Activated CD4-positive, CD25-positive, alpha-beta regulatory T cell treated with anti-CD3 and anti-CD28 coated beads, Interleukin-2, amount 50 U/mL, for 72 hours (primary cell): ENCODE data around the gene GPR17.

Source experiments
- DNase-seq: peaks from one replicate; pipeline ENCODE4 v3.0.0; 2021

GPR17 gene, protein sequence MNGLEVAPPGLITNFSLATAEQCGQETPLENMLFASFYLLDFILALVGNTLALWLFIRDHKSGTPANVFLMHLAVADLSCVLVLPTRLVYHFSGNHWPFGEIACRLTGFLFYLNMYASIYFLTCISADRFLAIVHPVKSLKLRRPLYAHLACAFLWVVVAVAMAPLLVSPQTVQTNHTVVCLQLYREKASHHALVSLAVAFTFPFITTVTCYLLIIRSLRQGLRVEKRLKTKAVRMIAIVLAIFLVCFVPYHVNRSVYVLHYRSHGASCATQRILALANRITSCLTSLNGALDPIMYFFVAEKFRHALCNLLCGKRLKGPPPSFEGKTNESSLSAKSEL

DNA sequence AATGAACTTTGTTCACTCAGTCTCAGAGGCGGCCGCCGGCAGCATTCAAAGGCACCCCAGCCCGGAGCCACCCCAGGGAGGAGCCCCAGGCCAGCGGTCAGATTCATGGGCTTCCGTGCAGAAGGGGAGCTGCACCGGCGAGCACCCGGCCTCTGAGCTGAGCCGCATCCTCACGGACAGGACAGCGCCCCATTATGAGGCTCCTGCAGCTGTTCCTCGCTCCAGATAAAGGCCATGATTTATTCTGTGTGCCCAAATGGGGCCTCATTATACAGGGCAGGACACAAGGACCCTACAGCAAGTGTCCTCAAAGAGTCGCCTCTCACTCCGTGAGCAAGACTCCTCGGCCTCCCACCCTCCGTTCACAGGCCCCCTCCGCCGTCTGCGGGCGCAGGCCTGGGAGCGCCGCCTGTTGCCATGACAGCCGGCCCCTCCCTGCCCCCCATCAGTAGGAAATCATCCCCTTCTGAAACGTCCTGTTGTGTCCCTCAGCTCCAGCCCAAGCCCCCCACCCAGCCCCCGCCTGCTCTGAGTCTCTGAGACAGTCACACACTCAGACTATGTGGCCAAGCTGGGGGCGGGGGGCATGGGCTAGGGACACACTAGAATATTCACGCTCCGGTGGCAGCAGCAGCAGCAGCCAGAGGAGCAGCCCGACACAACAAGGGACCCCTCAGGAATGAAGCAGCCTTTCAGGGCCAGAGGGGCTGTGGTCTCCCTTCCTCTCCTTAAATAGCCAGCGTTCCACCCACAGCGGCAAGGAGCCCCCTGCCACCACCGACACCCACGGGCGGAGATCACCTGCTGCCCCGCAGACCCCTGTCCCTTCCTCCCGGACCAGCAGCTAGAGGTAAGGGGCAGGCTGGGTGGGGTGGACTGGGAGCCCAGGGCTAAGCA is at the start of gene GPR17:
Gene GPR17 (plus strand): TSS at position 759 of the 897 bp plus-strand sequence. CDS start 4,583 bp downstream, outside the sequence.
- no peak for DNase-seq

DNA sequence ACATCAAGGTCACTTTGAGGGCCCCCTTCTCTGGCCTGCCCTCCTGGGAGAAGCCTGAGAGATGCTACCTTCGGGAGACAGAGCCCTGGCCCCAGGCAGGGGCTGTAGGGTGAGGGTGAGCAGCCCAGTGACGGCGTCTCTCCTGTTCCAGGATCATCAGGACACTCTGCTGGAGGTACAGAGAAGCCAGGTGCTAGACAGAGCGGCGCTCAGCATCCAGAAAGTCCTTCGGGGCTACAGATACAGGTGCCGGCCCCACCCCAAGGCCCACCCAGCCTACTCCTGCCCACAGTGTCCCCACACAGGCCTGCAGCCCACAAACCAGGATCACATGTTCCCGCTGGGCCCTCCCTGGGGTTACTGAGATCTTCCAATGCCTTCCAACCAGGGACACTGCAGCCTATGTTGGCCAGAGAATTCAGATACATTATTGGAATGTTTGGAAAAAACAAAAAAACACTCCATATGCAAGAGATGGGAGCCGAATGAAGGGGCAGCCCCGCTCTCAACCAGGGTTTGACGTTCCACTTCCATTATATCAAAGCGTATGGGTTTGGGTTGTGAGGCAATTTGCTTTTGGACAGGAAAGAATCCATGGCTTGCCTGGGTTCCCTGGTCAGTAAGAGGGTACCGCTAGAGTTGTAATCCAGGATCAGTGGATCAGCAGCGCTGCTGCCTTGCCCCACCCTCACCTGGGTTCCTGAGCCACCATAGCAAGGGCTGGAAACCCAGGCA is 49.5 kb upstream of the GPR17 start:
- no peak for DNase-seq

DNA sequence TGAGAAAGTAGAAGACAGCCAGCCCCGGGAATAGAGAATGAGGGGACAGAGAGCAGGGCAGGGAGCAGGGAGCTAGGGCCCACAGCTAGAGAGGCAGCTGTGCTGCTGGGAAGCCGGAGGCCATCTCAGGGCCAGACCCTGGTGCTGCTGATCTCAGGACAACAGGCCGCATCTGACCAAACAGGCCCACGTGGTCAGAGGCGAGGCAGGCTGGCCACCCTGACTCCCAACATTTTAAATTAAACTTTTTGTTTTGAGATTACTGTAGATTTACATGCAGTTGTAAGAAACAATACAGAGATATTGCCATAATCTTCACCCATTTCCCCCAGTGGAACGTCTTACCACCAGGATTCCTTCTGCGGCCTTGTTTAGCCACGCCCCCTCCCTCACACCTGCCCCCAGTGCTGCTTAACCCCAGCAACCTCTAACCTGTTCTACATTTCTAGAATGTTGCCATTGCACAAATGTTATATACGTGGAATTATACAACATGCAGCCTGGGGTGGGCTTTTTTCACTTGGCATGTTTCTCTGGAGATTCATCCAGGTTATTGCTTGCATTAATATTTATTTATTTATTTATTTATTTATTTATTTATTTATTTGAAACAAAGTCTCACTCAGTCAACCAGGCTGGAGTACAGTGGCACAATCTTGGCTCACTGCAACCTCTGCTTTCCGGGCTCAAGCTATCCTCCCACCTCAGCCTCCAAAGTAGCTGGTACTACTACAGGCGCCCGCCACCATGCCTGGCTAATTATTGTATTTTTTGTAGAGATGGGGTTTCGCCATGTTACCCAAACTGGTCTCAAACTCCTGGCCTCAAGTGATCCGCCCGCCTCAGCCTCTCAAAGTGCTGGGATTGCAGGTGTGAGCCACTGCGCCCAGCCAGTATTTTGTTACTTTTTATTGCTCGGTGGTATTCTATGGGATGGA is 48.6 kb upstream of the GPR17 start:
- DNase-seq, result no peak

DNA sequence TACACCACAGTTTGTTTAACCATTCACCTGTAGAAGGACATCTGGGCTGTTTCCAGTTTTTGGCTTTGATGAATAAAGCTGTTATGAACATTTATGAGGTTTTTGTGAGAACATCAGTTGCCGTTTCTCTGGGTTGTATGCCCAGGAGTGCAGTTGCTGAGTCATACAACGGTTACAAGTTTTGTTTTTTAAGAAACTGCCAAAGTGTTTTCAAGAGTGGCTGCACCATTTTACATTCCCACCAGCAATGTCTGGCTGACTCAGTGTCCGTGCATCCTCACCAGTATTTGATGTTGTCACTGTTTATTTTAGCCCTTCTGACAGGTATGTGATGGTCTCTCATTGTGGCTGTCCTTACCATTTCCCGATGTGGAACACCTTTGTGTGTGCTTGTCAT is 48.0 kb upstream of the GPR17 start:
- no peak for DNase-seq

- no peak for DNase-seq
Observed at GRCh38 chr2:127598711-127599110, 47.2 kb upstream of the GPR17 start.

GRCh38 chr2:127599211-127599610 is 46.7 kb upstream of the GPR17 start:
- DNase-seq, result no peak

- no peak for DNase-seq
Observed at GRCh38 chr2:127604986-127605385, 41.0 kb upstream of the GPR17 start.

DNA sequence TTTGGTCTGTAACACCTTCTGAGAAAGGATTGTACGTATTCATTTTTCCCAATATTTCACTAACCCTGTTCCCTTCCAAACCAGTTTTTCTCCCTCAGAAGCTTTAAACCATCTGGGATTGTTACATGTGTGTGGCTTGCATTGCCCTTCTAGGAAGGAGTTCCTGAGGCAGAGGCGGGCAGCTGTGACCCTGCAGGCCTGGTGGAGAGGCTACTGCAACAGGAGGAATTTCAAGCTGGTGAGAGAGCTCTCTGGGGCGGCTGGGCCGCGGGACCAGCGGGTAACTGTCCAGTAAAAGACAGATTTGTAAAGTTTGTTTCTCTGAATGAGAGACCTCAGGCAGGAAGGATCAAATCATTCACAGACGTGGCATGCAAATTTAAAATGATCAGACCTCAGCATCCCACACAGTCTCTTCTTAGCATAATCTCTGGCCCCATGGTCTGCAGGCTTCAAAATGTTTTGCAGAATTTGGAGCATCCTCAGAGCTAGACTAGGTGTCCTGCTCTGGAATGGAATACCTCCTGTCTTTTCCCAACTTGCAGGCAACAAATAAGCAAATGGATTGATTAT is 40.2 kb upstream of the GPR17 start:
- no peak for DNase-seq

- no peak for DNase-seq
Observed at GRCh38 chr2:127606625-127607398, 39.1 kb upstream of the GPR17 start.

GRCh38 chr2:127607399-127607908 is 38.5 kb upstream of the GPR17 start:
- no peak for DNase-seq

DNA sequence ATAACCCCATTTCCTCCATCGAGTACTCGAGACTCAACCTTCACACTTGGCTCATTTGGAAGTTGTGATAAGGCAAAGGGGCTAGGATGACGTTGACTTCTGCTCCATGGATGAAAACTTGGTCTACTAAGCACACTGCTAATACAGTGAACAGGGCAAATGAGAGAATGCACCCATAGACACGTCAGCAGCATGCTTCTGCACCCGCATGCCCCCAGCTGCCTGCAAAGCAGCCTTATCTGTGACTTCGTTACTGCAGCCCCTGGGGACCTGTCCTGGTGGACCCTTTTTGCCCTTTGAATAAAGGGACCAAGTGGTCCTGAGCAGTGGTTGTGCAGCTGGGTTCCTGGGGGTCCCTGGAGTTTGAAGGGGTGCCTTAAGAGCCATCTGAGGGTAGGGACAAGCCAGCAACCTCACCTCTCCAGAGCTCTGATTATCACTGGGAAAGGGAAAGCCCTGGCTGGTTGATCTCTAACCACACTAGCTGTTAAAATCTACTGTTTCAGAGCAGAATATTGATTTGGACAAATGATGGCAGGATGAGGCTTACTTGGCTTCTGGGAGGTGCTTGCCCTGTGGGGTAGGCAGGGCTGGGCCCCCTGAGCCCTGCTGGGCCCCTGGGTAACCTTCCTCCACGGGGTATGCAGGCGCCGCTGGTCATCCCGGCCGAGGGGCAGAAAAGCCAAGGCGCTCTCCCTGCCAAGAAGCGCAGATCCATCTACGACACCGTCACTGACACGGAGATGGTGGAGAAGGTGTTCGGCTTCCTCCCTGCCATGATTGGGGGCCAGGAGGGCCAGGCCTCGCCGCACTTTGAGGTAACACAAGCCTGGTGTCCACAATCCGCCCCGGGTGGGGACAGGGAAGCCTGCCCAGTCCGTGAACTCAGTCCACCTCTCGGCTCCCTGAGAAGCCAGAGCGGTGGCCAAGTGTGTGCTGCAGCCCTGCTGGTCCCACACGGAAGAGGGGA is 37.6 kb upstream of the GPR17 start:
- DNase-seq, result no peak

DNA sequence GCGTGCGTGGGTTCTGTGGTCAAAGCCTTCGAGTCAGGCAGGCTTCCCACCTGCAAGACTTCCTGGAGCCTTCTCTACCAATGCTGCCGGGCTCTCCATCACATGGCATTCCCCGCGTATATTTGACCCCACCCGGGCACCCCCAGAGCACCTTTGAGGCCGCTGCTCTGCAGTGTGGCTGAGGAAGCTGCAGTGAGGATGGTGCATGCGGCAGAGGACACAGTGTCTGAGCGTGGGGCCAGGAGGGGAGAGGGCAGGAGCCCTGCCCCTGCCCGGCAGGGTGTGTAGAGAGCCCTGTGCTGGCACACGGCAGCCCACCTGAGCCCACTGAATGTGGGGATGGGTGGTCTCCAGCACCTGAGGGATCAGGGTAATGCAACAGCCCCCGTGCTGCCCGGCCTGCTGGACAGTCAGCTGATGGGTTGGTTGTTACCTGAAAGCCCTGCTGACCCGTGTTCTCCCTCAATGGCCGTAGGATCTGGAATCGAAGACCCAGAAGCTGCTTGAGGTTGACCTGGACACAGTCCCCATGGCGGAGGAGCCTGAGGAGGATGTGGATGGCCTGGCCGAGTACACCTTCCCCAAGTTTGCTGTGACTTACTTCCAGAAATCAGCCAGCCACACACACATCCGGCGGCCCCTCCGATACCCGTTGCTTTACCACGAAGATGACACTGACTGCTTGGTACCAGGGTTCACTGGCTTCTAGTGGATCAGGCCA is 36.8 kb upstream of the GPR17 start:
- DNase-seq, result no peak

DNA sequence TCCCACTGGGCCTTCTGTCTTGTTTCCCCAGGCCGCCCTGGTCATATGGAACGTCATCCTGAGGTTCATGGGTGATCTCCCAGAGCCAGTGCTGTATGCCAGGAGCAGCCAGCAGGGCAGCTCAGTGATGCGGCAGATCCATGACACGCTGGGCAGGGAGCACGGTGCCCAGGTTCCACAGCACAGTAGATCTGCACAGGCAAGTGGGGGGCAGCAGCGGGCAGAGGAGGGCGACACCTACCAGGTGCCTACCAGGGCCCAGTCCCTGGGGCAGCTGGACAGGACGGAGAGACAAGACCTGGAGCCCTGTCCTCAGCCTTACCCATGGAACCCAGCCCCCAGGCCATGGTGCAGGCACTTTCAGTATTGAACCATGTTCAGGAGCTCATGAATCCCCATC is 36.1 kb upstream of the GPR17 start:
- no peak for DNase-seq

GRCh38 chr2:127610561-127610960 is 35.4 kb upstream of the GPR17 start:
- no peak for DNase-seq

DNA sequence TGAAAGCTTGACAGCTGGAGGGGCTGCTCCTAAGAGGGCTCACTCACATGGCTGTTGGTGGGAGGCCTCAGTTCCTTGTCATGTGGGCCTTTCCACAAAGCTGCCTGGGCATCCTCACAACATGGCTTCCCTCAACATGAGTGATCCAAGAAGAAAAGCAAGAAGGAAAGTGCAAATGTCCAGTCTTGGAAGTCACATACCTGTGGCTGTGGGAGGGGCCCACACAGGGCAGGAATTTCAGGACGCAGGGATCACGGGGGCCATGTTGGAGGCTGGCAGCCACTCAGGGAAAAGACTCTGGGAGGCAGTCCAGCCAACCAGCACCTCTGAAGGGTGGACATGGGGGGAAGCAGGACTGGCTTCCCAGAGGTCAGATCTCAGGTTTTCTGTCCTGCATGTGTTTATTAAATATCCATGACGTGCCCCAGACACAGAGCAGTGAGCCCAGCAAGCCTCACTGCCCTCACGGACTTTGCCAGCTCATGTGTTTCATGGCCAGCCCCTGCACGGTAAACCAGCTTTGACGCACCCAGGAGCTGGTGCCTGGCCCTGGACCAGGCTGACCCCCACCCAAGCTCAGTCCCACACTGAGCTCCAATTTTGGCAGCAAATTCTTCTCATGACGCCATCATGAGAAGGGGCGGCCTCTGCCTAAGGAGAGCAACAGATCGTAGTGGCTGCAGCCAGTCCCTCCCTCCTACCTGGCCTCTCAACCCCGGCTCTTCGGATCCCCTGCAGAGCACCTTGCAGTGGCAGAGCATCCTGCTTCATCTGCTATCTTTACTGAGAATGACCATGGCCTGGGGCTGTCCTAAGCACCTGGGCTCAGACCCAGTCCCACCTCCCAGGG is 34.7 kb upstream of the GPR17 start:
- DNase-seq, result no peak

DNA sequence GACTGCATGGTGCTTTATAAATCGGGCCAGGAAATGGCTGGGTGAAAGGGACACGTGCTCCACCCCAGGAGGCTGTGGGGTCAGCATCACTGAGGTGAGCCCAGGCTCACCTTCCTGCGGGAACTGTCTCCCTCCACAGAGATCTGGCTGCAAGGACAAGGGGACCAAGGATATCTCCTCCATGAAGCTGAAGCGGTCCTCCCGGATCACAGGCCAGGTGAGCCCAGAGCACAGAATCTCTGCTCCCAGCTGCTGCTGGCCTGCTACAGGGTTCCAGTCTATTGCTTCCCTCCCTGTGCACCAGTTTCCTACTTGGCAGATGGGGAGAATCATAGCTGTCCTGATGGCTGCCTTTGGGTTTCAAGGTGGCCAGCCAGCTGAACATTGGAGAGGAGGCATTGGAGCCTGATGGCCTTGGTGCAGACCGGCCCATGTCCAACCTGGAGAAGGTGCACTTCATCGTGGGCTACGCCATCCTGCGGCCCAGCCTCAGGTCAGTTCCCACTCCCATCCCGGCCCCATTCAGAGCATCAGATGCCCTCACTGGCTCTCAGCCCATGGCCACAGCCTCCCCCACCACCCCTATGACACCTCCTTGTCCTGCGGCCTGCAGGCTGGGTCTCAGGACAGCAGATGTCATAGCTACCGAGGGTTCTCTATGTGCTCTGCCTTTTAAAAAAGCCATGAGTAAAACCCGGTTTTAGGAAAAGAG is 33.7 kb upstream of the GPR17 start:
- no peak for DNase-seq

DNA sequence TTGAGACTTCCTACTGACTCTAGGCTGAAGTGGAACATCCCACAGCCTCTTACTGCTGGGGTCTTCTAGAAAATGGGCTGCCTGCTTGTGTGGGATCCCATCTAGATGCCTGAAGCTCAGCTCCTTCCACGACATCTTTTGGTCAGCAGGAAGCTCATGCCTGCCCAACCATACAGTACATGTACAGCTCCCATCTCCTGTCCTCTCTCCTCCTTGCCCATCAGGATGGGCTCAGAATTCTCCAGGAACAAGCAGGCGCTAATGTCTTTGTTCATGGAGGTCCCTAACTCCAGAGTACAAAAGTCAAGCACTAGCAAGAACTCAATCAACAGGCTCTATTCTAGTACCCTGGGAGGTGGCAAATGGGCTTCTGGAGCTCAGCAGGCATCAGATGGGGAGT is 31.7 kb upstream of the GPR17 start:
- no peak for DNase-seq
